Spleen (tissue), 7 donors: Measurements from ENCODE around the gene ERO1B.

Experiments used
- POLR2A ChIP-seq, 3 donors: fragments of 450-650 bp; IDR thresholded peaks; one replicate each; pipeline ENCODE4 v1.5.1; 2017; ENCODE audit warnings: antibody characterized with exemption in 3 of 3, mild to moderate bottlenecking in 1 of 3
- POLR2AphosphoS5 ChIP-seq, 3 donors: sonication (generic); formaldehyde crosslinking; IDR thresholded peaks; one replicate each; pipeline ENCODE4 v1.5.1; 2017; ENCODE audit warnings: antibody characterized with exemption in 3 of 3
- TF ChIP-seq, protein P1 (sequence below), 11 experiments: fragments of 200-600 bp in 7 of 11; fragments of 450-650 bp in 4 of 11; sonication (generic) in 4 of 11; IDR thresholded peaks in 8 of 11; conservative IDR thresholded peaks in 3 of 11; 1 replicate in 7 of 11; 2 replicates in 4 of 11; pipeline versions ENCODE4 v1.4.0 to v1.8.0; 2016 to 2021; ENCODE audit warnings: antibody characterized with exemption in 11 of 11, inconsistent platforms in 4 of 11, mild to moderate bottlenecking in 1 of 11
- donor health status: DM: no; HTN: no; CAD: no; lungs with moderate emphysema.
- donor health status: DM: no; HTN: no; CAD: no.
- donor health status: DM: no; HTN: no; CAD: no.

DNA sequence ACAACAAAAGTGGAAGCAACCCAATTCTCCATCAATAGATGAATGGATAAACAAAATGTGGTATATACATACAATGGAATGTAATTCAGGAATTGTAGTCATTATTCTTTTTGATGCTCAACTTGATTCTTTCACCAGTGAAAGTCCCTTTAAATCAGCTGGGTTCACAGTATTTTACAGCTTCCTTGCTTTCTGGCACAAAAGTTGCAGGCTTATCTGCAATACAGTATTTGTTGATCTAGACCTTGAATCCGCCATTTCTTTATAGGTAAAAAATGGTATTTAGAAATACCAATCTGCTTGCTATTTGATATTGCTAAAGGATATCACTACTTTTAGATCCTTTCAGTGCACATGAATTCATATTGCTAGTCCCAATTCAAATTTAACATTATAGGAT, 44.7 kb upstream of the ERO1B start:
- TF ChIP-seq, protein P1, sequence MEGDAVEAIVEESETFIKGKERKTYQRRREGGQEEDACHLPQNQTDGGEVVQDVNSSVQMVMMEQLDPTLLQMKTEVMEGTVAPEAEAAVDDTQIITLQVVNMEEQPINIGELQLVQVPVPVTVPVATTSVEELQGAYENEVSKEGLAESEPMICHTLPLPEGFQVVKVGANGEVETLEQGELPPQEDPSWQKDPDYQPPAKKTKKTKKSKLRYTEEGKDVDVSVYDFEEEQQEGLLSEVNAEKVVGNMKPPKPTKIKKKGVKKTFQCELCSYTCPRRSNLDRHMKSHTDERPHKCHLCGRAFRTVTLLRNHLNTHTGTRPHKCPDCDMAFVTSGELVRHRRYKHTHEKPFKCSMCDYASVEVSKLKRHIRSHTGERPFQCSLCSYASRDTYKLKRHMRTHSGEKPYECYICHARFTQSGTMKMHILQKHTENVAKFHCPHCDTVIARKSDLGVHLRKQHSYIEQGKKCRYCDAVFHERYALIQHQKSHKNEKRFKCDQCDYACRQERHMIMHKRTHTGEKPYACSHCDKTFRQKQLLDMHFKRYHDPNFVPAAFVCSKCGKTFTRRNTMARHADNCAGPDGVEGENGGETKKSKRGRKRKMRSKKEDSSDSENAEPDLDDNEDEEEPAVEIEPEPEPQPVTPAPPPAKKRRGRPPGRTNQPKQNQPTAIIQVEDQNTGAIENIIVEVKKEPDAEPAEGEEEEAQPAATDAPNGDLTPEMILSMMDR (IDR thresholded peaks at IDR 0.05 in 8 of 11, conservative IDR thresholded peaks at IDR 0.05 in 3 of 11), result no peak
- TF ChIP-seq POLR2A (IDR thresholded peaks at IDR 0.05) (no peak), POLR2AphosphoS5 (IDR thresholded peaks at IDR 0.05) (no peak)
